Measurements from ENCODE around the gene KAT14.
"Not testable (repeated sequence)": the region's sequence is repeated elsewhere in the genome, so short reads cannot be mapped to it uniquely, and the experiment has no call there.

Gene KAT14

GRCh38 chr20:18224968-18225568 lies 87.4 kb downstream of the KAT14 start:
- TF ChIP-seq CTCF (IDR thresholded peaks at IDR 0.05; ENCODE audit: borderline replicate concordance, insufficient read depth, low read depth, low read length), result no peak
- no peak overlapping the region for H3K4me3 ChIP-seq (ENCODE audit: low read depth, low read length)

GRCh38 chr20:18225632-18226031 lies 88.0 kb downstream of the KAT14 start:
- H3K4me3 ChIP-seq (ENCODE audit: low read depth, low read length), result no peak overlapping the region
- TF ChIP-seq CTCF (IDR thresholded peaks at IDR 0.05; ENCODE audit: borderline replicate concordance, insufficient read depth, low read depth, low read length), result no peak

GRCh38 chr20:18226741-18227140 lies 89.1 kb downstream of the KAT14 start:
- not testable (repeated sequence) for H3K4me3 ChIP-seq (ENCODE audit: low read depth, low read length)

GRCh38 chr20:18233408-18233943 lies 95.8 kb downstream of the KAT14 start:
- TF ChIP-seq CTCF (IDR thresholded peaks at IDR 0.05; ENCODE audit: borderline replicate concordance, insufficient read depth, low read depth, low read length), result no peak
- no peak overlapping the region for H3K4me3 ChIP-seq (ENCODE audit: low read depth, low read length)

Measured in GM12875 (cell line).